HCT116 (cell line): ENCODE data around the gene SPDYE3.
"Not testable (repeated sequence)": the region's sequence is repeated elsewhere in the genome, so short reads cannot be mapped to it uniquely, and the experiment has no call there.

Source experiments
- ATF3 ChIP-seq: IDR thresholded peaks from 2 replicates; pipeline ENCODE4 v1.6.1; 2012
- CTCF ChIP-seq, 3 experiments: fragments of 200-600 bp in 1 of 3; sonication (generic) in 1 of 3; IDR thresholded peaks in 2 of 3; conservative IDR thresholded peaks in 1 of 3; 2 replicates each; pipeline ENCODE4 v1.5.1; 2012 to 2017; ENCODE audit warnings: low read depth in 2 of 3, low read length in 2 of 3, antibody characterized with exemption in 1 of 3, borderline replicate concordance in 1 of 3, control low read depth in 1 of 3, mild to moderate bottlenecking in 1 of 3, mixed read lengths in 1 of 3, mixed run types in 1 of 3, moderate library complexity in 1 of 3; ENCODE audit not compliant: insufficient read depth in 1 of 3
- EZH2 ChIP-seq: fragments of 200-600 bp; sonication (generic); IDR thresholded peaks from 2 replicates; pipeline ENCODE4 v1.6.1; 2017; ENCODE audit warnings: antibody characterized with exemption, mixed run types
- JUND ChIP-seq: IDR thresholded peaks from 2 replicates; pipeline ENCODE4 v1.6.1; 2012
- MAX ChIP-seq: IDR thresholded peaks from 2 replicates; pipeline ENCODE4 v1.6.1; 2012
- POLR2A ChIP-seq: IDR thresholded peaks from 2 replicates; pipeline ENCODE4 v1.7.0; 2011; ENCODE audit warnings: borderline replicate concordance; ENCODE audit not compliant: insufficient read depth, insufficient read length; ENCODE audit errors: extremely low read depth
- POLR2AphosphoS5 ChIP-seq: IDR thresholded peaks from 2 replicates; pipeline ENCODE4 v1.6.1; 2011; ENCODE audit warnings: mild to moderate bottlenecking, low read depth, low read length, moderate library complexity
- REST ChIP-seq: IDR thresholded peaks from 2 replicates; pipeline ENCODE4 v1.6.1; 2012; ENCODE audit warnings: low read depth
- TCF7L2 ChIP-seq: IDR thresholded peaks from 2 replicates; pipeline ENCODE4 v1.7.0; 2011; ENCODE audit warnings: borderline replicate concordance, inconsistent platforms; ENCODE audit not compliant: insufficient read depth, insufficient read length; ENCODE audit errors: extremely low read depth
- YY1 ChIP-seq: IDR thresholded peaks from 2 replicates; pipeline ENCODE4 v1.6.1; 2011; ENCODE audit warnings: low read length, low read depth, moderate library complexity, mild to moderate bottlenecking; ENCODE audit not compliant: insufficient replicate concordance; ENCODE audit errors: extremely low read depth
- ZBTB33 ChIP-seq: IDR thresholded peaks from 2 replicates; pipeline ENCODE4 v1.6.1; 2011; ENCODE audit warnings: mild to moderate bottlenecking, low read length, moderate library complexity; ENCODE audit not compliant: insufficient replicate concordance; ENCODE audit errors: extremely low read depth

GRCh38 chr7:100276126-100276525 lies 31.4 kb upstream of the SPDYE3 start:
- TF ChIP-seq POLR2A; CTCF (IDR thresholded peaks at IDR 0.05 in 2 of 3, conservative IDR thresholded peaks at IDR 0.05 in 1 of 3; ENCODE audit: borderline replicate concordance in 1 of 3, insufficient read depth in 1 of 3, low read depth in 2 of 3, low read length in 2 of 3); YY1; TCF7L2; JUND; REST; ATF3; ZBTB33; POLR2AphosphoS5; MAX; EZH2: not testable (repeated sequence)
